GM23338 (cell line): Measurements from ENCODE around the gene WDR73.

ENCODE experiments used
- CREB1 ChIP-seq: fragments of 250-450 bp; sonication (Bioruptor Pico); IDR thresholded peaks from 2 replicates; pipeline ENCODE4 v1.5.0; 2020; ENCODE audit warnings: low read depth, mild to moderate bottlenecking, moderate library complexity
- EZH2 ChIP-seq: fragments of 200-600 bp; sonication (generic); IDR thresholded peaks from one replicate; pipeline ENCODE4 v1.8.0; 2017; ENCODE audit warnings: antibody characterized with exemption, mild to moderate bottlenecking, low read depth; ENCODE audit not compliant: unreplicated experiment
- EZH2phosphoT487 ChIP-seq: fragments of 200-600 bp; sonication (generic); IDR thresholded peaks from one replicate; pipeline ENCODE4 v1.8.1; 2018; ENCODE audit warnings: antibody characterized with exemption; ENCODE audit not compliant: unreplicated experiment
- JUNB ChIP-seq: IDR thresholded peaks from one replicate; pipeline ENCODE4 v1.6.1; 2016; ENCODE audit warnings: antibody characterized with exemption; ENCODE audit not compliant: unreplicated experiment
- NANOG ChIP-seq: IDR thresholded peaks from 2 replicates; pipeline ENCODE4 v1.6.1; 2016; ENCODE audit warnings: antibody characterized with exemption, borderline replicate concordance
- POLR2AphosphoS5 ChIP-seq: IDR thresholded peaks from 2 replicates; pipeline ENCODE4 v1.6.1; 2016; ENCODE audit warnings: antibody characterized with exemption, low read depth
- REST ChIP-seq: IDR thresholded peaks from one replicate; pipeline ENCODE4 v1.6.1; 2018; ENCODE audit warnings: antibody characterized with exemption; ENCODE audit not compliant: unreplicated experiment
- ZNF331 ChIP-seq: fragments of 250-450 bp; sonication (Bioruptor Pico); IDR thresholded peaks from 2 replicates; pipeline ENCODE4 v1.5.0; 2020; ENCODE audit warnings: low read depth, mild to moderate bottlenecking, moderate library complexity
- TF ChIP-seq, protein P1 (sequence below), 2 experiments: fragments of 200-600 bp in 1 of 2; sonication (generic) in 1 of 2; conservative IDR thresholded peaks; 2 replicates each; pipeline versions ENCODE4 v1.5.1 to v1.6.1; 2016 to 2017; ENCODE audit warnings: antibody characterized with exemption in 2 of 2, low read depth in 2 of 2, mild to moderate bottlenecking in 2 of 2, moderate library complexity in 1 of 2
- TF ChIP-seq, protein P2 (sequence below): fragments of 250-450 bp; sonication (Bioruptor Pico); IDR thresholded peaks from 2 replicates; pipeline ENCODE4 v1.5.0; 2020; ENCODE audit warnings: mild to moderate bottlenecking, moderate library complexity

DNA sequence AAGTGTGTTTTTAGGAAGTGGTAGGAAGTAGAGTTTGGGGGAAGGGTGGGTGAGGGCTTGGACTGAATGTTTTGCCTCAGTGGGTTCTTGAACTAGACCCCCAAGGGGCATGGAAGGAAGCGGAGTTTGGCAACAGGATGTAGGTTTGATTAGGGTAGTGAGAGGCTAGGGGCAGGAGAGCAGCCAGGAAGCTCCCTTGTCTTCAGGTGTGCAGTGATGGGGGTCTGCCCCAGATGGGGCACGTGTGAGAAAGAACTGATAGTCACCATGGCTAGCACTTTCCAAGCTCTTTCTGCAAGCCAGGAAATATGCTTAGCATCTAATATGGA is 48.6 kb downstream of the WDR73 start:
- TF ChIP-seq, protein P1, sequence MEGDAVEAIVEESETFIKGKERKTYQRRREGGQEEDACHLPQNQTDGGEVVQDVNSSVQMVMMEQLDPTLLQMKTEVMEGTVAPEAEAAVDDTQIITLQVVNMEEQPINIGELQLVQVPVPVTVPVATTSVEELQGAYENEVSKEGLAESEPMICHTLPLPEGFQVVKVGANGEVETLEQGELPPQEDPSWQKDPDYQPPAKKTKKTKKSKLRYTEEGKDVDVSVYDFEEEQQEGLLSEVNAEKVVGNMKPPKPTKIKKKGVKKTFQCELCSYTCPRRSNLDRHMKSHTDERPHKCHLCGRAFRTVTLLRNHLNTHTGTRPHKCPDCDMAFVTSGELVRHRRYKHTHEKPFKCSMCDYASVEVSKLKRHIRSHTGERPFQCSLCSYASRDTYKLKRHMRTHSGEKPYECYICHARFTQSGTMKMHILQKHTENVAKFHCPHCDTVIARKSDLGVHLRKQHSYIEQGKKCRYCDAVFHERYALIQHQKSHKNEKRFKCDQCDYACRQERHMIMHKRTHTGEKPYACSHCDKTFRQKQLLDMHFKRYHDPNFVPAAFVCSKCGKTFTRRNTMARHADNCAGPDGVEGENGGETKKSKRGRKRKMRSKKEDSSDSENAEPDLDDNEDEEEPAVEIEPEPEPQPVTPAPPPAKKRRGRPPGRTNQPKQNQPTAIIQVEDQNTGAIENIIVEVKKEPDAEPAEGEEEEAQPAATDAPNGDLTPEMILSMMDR (conservative IDR thresholded peaks at IDR 0.05; ENCODE audit: low read depth in 2 of 2): no peak
- TF ChIP-seq CREB1 (CRISPR knock-in tag) (no peak), NANOG (no peak), REST (no peak), POLR2AphosphoS5 (no peak), EZH2 (no peak), EZH2phosphoT487 (no peak), JUNB (no peak), ZNF331 (no peak)
- TF ChIP-seq, protein P2, sequence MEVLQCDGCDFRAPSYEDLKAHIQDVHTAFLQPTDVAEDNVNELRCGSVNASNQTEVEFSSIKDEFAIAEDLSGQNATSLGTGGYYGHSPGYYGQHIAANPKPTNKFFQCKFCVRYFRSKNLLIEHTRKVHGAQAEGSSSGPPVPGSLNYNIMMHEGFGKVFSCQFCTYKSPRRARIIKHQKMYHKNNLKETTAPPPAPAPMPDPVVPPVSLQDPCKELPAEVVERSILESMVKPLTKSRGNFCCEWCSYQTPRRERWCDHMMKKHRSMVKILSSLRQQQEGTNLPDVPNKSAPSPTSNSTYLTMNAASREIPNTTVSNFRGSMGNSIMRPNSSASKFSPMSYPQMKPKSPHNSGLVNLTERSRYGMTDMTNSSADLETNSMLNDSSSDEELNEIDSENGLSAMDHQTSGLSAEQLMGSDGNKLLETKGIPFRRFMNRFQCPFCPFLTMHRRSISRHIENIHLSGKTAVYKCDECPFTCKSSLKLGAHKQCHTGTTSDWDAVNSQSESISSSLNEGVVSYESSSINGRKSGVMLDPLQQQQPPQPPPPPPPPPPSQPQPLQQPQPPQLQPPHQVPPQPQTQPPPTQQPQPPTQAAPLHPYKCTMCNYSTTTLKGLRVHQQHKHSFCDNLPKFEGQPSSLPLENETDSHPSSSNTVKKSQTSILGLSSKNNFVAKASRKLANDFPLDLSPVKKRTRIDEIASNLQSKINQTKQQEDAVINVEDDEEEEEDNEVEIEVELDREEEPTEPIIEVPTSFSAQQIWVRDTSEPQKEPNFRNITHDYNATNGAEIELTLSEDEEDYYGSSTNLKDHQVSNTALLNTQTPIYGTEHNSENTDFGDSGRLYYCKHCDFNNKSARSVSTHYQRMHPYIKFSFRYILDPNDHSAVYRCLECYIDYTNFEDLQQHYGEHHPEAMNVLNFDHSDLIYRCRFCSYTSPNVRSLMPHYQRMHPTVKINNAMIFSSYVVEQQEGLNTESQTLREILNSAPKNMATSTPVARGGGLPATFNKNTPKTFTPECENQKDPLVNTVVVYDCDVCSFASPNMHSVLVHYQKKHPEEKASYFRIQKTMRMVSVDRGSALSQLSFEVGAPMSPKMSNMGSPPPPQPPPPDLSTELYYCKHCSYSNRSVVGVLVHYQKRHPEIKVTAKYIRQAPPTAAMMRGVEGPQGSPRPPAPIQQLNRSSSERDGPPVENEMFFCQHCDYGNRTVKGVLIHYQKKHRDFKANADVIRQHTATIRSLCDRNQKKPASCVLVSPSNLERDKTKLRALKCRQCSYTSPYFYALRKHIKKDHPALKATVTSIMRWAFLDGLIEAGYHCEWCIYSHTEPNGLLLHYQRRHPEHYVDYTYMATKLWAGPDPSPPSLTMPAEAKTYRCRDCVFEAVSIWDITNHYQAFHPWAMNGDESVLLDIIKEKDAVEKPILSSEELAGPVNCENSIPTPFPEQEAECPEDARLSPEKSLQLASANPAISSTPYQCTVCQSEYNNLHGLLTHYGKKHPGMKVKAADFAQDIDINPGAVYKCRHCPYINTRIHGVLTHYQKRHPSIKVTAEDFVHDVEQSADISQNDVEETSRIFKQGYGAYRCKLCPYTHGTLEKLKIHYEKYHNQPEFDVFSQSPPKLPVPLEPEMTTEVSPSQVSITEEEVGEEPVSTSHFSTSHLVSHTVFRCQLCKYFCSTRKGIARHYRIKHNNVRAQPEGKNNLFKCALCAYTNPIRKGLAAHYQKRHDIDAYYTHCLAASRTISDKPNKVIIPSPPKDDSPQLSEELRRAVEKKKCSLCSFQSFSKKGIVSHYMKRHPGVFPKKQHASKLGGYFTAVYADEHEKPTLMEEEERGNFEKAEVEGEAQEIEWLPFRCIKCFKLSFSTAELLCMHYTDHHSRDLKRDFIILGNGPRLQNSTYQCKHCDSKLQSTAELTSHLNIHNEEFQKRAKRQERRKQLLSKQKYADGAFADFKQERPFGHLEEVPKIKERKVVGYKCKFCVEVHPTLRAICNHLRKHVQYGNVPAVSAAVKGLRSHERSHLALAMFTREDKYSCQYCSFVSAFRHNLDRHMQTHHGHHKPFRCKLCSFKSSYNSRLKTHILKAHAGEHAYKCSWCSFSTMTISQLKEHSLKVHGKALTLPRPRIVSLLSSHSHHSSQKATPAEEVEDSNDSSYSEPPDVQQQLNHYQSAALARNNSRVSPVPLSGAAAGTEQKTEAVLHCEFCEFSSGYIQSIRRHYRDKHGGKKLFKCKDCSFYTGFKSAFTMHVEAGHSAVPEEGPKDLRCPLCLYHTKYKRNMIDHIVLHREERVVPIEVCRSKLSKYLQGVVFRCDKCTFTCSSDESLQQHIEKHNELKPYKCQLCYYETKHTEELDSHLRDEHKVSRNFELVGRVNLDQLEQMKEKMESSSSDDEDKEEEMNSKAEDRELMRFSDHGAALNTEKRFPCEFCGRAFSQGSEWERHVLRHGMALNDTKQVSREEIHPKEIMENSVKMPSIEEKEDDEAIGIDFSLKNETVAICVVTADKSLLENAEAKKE (CRISPR knock-in tag): no peak
